Astrocyte of the hippocampus (primary cell): ENCODE data around the gene MUC20.
"Not testable (repeated sequence)": the region's sequence is repeated elsewhere in the genome, so short reads cannot be mapped to it uniquely, and the experiment has no call there.

ENCODE experiments used
- DNase-seq: peaks from one replicate; pipeline ENCODE4 v3.0.0; 2011; ENCODE audit warnings: low read depth, low spot score

The MUC20 gene

GRCh38 chr3:195692781-195693427, 27.9 kb upstream of the MUC20 start:
- no peak for DNase-seq

- DNase-seq, result no peak
These were observed 27.2 kb upstream of the MUC20 start for GRCh38 chr3:195693428-195694216.

- DNase-seq, result not testable (repeated sequence)
These were observed 26.3 kb upstream of the MUC20 start for GRCh38 chr3:195694217-195695076.

GRCh38 chr3:195696632-195697278, 24.0 kb upstream of the MUC20 start:
- no peak for DNase-seq

- DNase-seq, result peak; percentile 83
These were observed 23.0 kb upstream of the MUC20 start for GRCh38 chr3:195697582-195698324.

- DNase-seq, result no peak
These were observed 22.5 kb upstream of the MUC20 start for GRCh38 chr3:195698325-195698646.

GRCh38 chr3:195698647-195699387, 22.0 kb upstream of the MUC20 start:
- no peak for DNase-seq

GRCh38 chr3:195699388-195699771, 21.4 kb upstream of the MUC20 start:
- no peak for DNase-seq

- no peak for DNase-seq
These were observed 20.9 kb upstream of the MUC20 start for GRCh38 chr3:195699860-195700259.

- DNase-seq, result no peak
These were observed 20.5 kb upstream of the MUC20 start for GRCh38 chr3:195700319-195700718.

- DNase-seq, result no peak
These were observed 19.5 kb upstream of the MUC20 start for GRCh38 chr3:195701042-195701915.

- no peak for DNase-seq
These were observed 17.0 kb upstream of the MUC20 start for GRCh38 chr3:195703776-195704175.

- DNase-seq, result no peak
These were observed 16.3 kb upstream of the MUC20 start for GRCh38 chr3:195704433-195704999.

GRCh38 chr3:195705081-195705991, 15.4 kb upstream of the MUC20 start:
- no peak for DNase-seq

- no peak for DNase-seq
These were observed 12.7 kb upstream of the MUC20 start for GRCh38 chr3:195708061-195708460.

GRCh38 chr3:195708626-195709481, 11.9 kb upstream of the MUC20 start:
- peak; percentile 38 for DNase-seq

- no peak for DNase-seq
These were observed 11.1 kb upstream of the MUC20 start for GRCh38 chr3:195709676-195710085.
